ENCODE results near the gene NDUFA1. TPM values are rescaled to one million over a fixed set of nuclear protein-coding genes. Genes with fewer than 3 reads are reported as not detected.

The NDUFA1 gene
- 54.2 and 66.2 TPM in 2 replicates for total RNA-seq

GRCh38 chrX:119871599-119872395 lies at the start of gene NDUFA1, which contains the start of gene RNF113A:
Gene NDUFA1, plus strand, starts transcription at chrX:119871832. Its CDS starts 80 bp downstream, at chrX:119871912.
Gene RNF113A, minus strand, starts transcription at chrX:119871733. Its CDS starts 120 bp downstream, at chrX:119871613.

GRCh38 chrX:119852382-119853353 lies 19.0 kb upstream of the NDUFA1 start, which contains the start of gene UPF3B:
Gene UPF3B, minus strand, starts transcription at chrX:119852963. Its CDS starts 35 bp downstream, at chrX:119852928.

DNA sequence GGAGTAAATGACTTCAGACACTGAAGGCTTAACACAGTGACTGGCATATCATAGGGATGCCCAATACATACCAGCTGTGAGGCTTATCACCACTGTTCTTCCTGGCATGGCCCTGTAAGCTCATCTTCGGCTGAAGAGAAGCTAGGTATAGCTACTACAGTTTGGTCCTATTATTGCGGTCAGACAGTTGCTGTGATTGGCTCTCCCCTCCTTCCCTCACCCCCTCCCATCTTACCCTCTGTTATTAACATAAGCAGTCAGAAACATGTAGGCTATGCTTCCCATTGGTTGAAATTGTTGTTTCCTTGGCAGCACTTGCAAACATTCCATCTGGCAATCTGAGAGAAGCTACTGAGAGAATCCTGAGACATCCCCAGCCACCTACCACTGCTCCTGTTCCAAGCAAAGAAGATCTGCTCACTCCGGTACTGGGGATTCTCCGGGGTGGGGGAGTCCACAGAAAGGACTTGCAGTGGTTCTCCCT lies 24.3 kb downstream of the NDUFA1 start, which contains the start of gene AKAP14:
TSS of gene AKAP14 (plus strand) at position 51 of the 484 bp plus-strand sequence. CDS start 7,331 bp downstream, outside the sequence.

Other genes with a start within 250 kb of the NDUFA1 start
- gene SEPTIN6, start 178.7 kb upstream of the NDUFA1 start, total RNA-seq = 29.4 and 32.2 TPM in 2 replicates
- gene SOWAHD, start 113.2 kb upstream of the NDUFA1 start, total RNA-seq = not detected in 2 replicates
- 1,694 and 2,039 TPM in 2 replicates for gene RPL39, start 80.2 kb upstream of the NDUFA1 start, total RNA-seq
- gene UPF3B, start 18.9 kb upstream of the NDUFA1 start, total RNA-seq = 4.1 and 4.9 TPM in 2 replicates
- 10.4 and 13.0 TPM in 2 replicates for gene RNF113A, start 99 bp upstream of the NDUFA1 start, total RNA-seq
- gene AKAP14, start 24.1 kb downstream of the NDUFA1 start, total RNA-seq = not detected in 2 replicates
- 5.5 and 5.6 TPM in 2 replicates for gene NKAP, start 71.9 kb downstream of the NDUFA1 start, total RNA-seq
- gene RHOXF2B, start 205.9 kb downstream of the NDUFA1 start, total RNA-seq = not detected in 2 replicates
- not detected in 2 replicates for gene RHOXF1, start 244.1 kb downstream of the NDUFA1 start, total RNA-seq